ENCODE results near the gene CD63. TPM values are rescaled to one million over a fixed set of nuclear protein-coding genes. Genes with fewer than 3 reads are reported as not detected.
A peak's percentile ranks its signal among the peaks of the same experiment; 100 is the strongest.
"Not testable (repeated sequence)": the region's sequence is repeated elsewhere in the genome, so short reads cannot be mapped to it uniquely, and the experiment has no call there.

Gene CD63, protein sequence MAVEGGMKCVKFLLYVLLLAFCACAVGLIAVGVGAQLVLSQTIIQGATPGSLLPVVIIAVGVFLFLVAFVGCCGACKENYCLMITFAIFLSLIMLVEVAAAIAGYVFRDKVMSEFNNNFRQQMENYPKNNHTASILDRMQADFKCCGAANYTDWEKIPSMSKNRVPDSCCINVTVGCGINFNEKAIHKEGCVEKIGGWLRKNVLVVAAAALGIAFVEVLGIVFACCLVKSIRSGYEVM
- 100 to 1,000 TPM; 150 to 165 TPM for total RNA-seq

- Mint-ChIP-seq H3K36me3 (peaks cover 12% of the 10 kb centered on the region), H3K4me1 (peaks cover 47% of the 10 kb centered on the region), H3K4me3 (peak within 1 kb of the TSS; percentile 85), H3K9me3 (no peaks in the 10 kb centered on the region), H3K27me3 (no peaks in the 10 kb centered on the region), H3K27ac (peak within 1 kb of the TSS; percentile 86)
- peak; percentile 66 for ATAC-seq (ENCODE audit: low read depth)
- DNase-seq = peak; percentile 75
- POLR2A ChIA-PET = interaction anchor here (0.6 to 2.9 kb wide), 19 partner anchors 8 to 996 kb away, joined by 3 to 36 read pairs (median 5); partner anchors contain the start of genes BLOC1S1, NACA, ORMDL2 and PA2G4
Observed at GRCh38 chr12:55728939-55729818, at the start of gene CD63. Gene CD63 (minus strand): TSS chr12:55729009. CDS start chr12:55728341, 668 bp downstream.

GRCh38 chr12:55777856-55778255 is 49.0 kb upstream of the CD63 start:
- peaks cover 29% of the 10 kb centered on the region for H3K36me3 Mint-ChIP-seq
- no peaks in the 10 kb centered on the region for H3K27me3 Mint-ChIP-seq
- POLR2A ChIA-PET = no interaction called here
- peaks cover 12% of the 10 kb centered on the region for H3K4me1 Mint-ChIP-seq
- H3K9me3 Mint-ChIP-seq = no peaks in the 10 kb centered on the region
- ATAC-seq (ENCODE audit: low read depth) = no peak
- no peak overlapping the region for H3K27ac Mint-ChIP-seq
- no peak for DNase-seq
- H3K4me3 Mint-ChIP-seq = no peak overlapping the region

DNA sequence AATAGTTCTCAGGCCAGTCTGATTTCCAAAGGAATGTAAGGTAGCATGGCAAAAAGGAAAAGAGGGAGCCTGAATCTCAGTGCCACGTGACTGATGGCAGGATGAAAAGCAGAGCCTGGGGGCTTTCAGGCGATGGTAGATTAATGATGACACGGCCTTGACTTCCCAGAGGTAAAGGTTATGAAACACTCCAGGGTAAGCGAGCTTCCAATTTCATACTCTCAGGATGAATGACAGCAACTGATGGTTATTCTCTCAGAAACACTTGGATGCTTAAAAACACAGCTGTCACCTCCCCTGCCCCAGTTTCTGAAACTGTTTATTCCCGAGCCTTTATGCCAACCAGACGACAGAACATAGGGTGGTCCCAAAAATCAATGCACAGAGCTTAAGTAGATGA is 42.9 kb upstream of the CD63 start:
- ATAC-seq (ENCODE audit: low read depth) = no peak
- Mint-ChIP-seq H3K4me3 (no peak overlapping the region), H3K27me3 (no peaks in the 10 kb centered on the region), H3K4me1 (peaks cover 11% of the 10 kb centered on the region), H3K9me3 (no peaks in the 10 kb centered on the region), H3K36me3 (peaks cover 15% of the 10 kb centered on the region), H3K27ac (no peak overlapping the region)
- DNase-seq = no peak
- POLR2A ChIA-PET = no interaction called here

GRCh38 chr12:55767156-55767555 is 38.3 kb upstream of the CD63 start:
- ATAC-seq (ENCODE audit: low read depth) (no peak), DNase-seq (no peak)
- Mint-ChIP-seq H3K4me1 (peaks cover 7% of the 10 kb centered on the region), H3K36me3 (peaks cover 16% of the 10 kb centered on the region), H3K27ac (no peak overlapping the region), H3K27me3 (no peaks in the 10 kb centered on the region), H3K4me3 (no peak overlapping the region), H3K9me3 (no peaks in the 10 kb centered on the region)
- POLR2A ChIA-PET = no interaction called here

GRCh38 chr12:55765736-55766290 is 37.0 kb upstream of the CD63 start:
- no peaks in the 10 kb centered on the region for H3K9me3 Mint-ChIP-seq
- H3K4me3 Mint-ChIP-seq = no peak overlapping the region
- peak overlapping the region; percentile 66 for H3K27ac Mint-ChIP-seq
- H3K4me1 Mint-ChIP-seq = peaks cover 5% of the 10 kb centered on the region
- H3K27me3 Mint-ChIP-seq = no peaks in the 10 kb centered on the region
- ATAC-seq (ENCODE audit: low read depth) (no peak), DNase-seq (no peak)
- H3K36me3 Mint-ChIP-seq = peaks cover 17% of the 10 kb centered on the region
- POLR2A ChIA-PET = no interaction called here

- DNase-seq (no peak), ATAC-seq (ENCODE audit: low read depth) (no peak)
- peaks cover 32% of the 10 kb centered on the region for H3K36me3 Mint-ChIP-seq
- no peak overlapping the region for H3K27ac Mint-ChIP-seq
- POLR2A ChIA-PET = interaction anchor here (0.7 kb wide), 1 partner anchor 215 kb away, joined by 4 read pairs; no protein-coding TSS in a partner anchor
- no peaks in the 10 kb centered on the region for H3K9me3 Mint-ChIP-seq
- H3K4me1 Mint-ChIP-seq = peaks cover 3% of the 10 kb centered on the region
- no peak overlapping the region for H3K4me3 Mint-ChIP-seq
- no peaks in the 10 kb centered on the region for H3K27me3 Mint-ChIP-seq
Observed at GRCh38 chr12:55762646-55763045, 33.8 kb upstream of the CD63 start.

DNA sequence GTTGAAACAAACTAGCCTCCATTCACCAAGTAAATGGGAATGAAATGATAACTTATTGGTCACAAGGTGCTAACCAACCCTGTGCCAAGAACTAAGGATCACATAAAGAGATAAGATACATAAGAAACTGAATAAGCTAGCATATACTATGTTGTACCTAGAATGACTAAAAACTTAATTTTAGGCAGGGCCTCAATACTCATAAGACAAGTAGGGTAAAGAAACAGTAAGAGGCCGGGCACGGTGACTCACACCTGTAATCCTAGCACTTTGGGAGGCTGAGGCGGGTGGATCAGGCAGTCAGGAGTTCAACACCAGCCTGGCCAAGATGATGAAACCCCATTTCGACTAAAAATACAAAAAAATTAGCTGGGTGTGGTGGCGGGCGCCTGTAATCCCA is 31.9 kb upstream of the CD63 start:
- DNase-seq (no peak), ATAC-seq (ENCODE audit: low read depth) (no peak)
- POLR2A ChIA-PET = no interaction called here
- peaks cover 1% of the 10 kb centered on the region for H3K4me1 Mint-ChIP-seq
- H3K36me3 Mint-ChIP-seq = peaks cover 31% of the 10 kb centered on the region
- no peaks in the 10 kb centered on the region for H3K27me3 Mint-ChIP-seq
- no peaks in the 10 kb centered on the region for H3K9me3 Mint-ChIP-seq
- H3K27ac Mint-ChIP-seq = no peak overlapping the region
- H3K4me3 Mint-ChIP-seq = no peak overlapping the region

DNA sequence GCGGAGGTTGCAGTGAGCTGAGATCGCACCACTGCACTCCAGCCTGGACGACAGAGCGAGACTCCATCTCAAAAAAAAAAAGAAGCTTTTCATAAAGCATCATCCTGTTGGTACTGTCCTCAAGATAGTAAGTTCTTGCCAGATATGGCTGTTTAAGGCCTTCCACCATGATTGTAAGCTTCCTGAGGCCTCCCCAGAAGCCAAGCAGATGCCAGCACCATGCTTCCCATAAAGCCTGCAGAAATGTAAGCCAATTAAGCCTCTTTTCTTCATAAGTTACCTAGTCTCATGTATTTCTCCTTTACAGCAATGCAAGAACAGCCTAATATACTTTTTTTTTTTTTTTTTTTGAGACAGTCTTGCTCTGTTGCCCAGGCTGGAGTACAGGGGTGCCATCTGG is 29.8 kb upstream of the CD63 start:
- DNase-seq; H3K27ac Mint-ChIP-seq; H3K27me3 Mint-ChIP-seq; H3K4me1 Mint-ChIP-seq; H3K4me3 Mint-ChIP-seq; H3K9me3 Mint-ChIP-seq; ATAC-seq (ENCODE audit: low read depth): not testable (repeated sequence)
- POLR2A ChIA-PET = interaction anchor here (0.7 kb wide), 1 partner anchor 22 kb away, joined by 7 read pairs; no protein-coding TSS in a partner anchor
- peaks cover 31% of the 10 kb centered on the region for H3K36me3 Mint-ChIP-seq

DNA sequence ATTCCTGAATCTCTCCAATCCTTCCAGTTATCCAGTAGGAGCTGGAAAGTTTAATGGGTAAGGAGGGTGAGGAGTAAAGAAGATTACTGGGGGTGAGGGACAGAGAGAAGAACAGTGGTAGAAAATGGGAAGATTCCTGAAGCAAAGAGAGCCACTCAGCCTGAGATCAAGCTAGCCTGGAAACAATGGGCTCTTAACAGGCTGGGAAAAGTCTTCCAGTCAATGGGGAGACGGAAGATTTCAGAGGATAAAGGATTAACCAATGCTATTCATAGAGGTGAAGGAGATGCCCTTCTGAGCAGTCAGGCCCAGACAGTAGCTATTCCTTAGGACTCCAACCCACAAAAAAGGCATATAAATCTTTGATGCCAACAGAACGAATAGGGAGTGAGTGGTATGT is 28.9 kb upstream of the CD63 start:
- no peak overlapping the region for H3K27ac Mint-ChIP-seq
- H3K36me3 Mint-ChIP-seq = peaks cover 31% of the 10 kb centered on the region
- no peak for ATAC-seq (ENCODE audit: low read depth)
- H3K4me1 Mint-ChIP-seq = peaks cover 1% of the 10 kb centered on the region
- no peaks in the 10 kb centered on the region for H3K9me3 Mint-ChIP-seq
- no peak for DNase-seq
- H3K27me3 Mint-ChIP-seq = no peaks in the 10 kb centered on the region
- POLR2A ChIA-PET = interaction anchor here (0.6 kb wide), 1 partner anchor 14 kb away, joined by 3 read pairs; no protein-coding TSS in a partner anchor
- H3K4me3 Mint-ChIP-seq = no peak overlapping the region

DNA sequence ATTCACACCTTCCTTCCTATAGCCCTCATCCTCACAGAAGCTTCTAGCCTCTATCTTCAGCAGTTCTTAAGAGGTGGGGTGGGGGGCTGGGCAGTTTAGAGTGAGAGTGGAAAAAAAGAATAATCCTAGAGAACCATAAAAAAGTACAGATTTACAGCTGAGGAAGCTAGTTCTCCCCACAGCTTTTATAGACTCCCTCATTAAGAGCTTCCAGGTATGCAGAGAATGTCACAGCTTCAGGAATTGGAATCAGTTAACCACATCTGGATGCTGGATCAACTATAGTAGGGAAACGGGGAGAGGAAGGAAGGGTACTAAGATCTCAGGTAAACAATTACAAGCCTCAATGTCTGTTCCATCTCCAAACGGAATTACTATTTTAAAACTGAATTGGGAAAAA is 26.4 kb upstream of the CD63 start:
- H3K4me1 Mint-ChIP-seq = peaks cover 3% of the 10 kb centered on the region
- ATAC-seq (ENCODE audit: low read depth) (no peak), DNase-seq (no peak)
- no peak overlapping the region for H3K27ac Mint-ChIP-seq
- no peaks in the 10 kb centered on the region for H3K9me3 Mint-ChIP-seq
- H3K27me3 Mint-ChIP-seq = no peaks in the 10 kb centered on the region
- no peak overlapping the region for H3K4me3 Mint-ChIP-seq
- POLR2A ChIA-PET = no interaction called here
- H3K36me3 Mint-ChIP-seq = peaks cover 24% of the 10 kb centered on the region

DNA sequence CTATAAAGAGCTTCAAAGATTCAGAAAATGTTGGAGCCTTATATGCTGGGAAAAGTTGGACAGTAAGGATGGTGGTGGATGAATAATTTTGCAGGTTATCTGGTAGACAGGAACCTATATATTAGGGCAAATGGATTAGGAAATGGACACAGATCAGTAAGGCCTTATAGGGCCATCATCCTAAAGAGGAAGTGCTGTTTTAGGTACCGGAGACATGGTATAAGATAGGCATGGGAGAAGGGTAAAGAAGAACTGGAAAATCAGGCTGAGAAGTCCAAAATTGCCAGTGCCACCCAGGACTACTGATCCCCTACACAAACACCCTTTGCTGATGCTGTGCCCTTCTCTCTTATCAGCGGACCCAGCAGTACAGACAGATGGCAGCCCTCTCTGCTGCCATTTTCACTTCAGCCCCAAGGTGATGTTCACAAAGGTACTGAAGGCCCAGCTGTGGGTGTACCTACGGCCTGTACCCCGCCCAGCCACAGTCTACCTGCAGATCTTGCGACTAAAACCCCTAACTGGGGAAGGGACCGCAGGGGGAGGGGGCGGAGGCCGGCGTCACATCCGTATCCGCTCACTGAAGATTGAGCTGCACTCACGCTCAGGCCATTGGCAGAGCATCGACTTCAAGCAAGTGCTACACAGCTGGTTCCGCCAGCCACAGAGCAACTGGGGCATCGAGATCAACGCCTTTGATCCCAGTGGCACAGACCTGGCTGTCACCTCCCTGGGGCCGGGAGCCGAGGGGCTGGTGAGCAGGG is 19.6 kb upstream of the CD63 start:
- Mint-ChIP-seq H3K9me3 (no peaks in the 10 kb centered on the region), H3K27me3 (no peaks in the 10 kb centered on the region), H3K4me1 (peaks cover 22% of the 10 kb centered on the region), H3K27ac (no peak overlapping the region), H3K4me3 (no peak overlapping the region), H3K36me3 (peaks cover 9% of the 10 kb centered on the region)
- ATAC-seq (ENCODE audit: low read depth) (no peak), DNase-seq (no peak)
- POLR2A ChIA-PET = interaction anchor here (0.6 kb wide), 1 partner anchor 225 kb away, joined by 4 read pairs; the partner anchor contains the start of gene RAB5B

GRCh38 chr12:55746913-55747231 is 18.1 kb upstream of the CD63 start:
- peaks cover 4% of the 10 kb centered on the region for H3K27me3 Mint-ChIP-seq
- DNase-seq = no peak
- POLR2A ChIA-PET = interaction anchor here (0.7 kb wide), 1 partner anchor 698 kb away, joined by 3 read pairs; no protein-coding TSS in a partner anchor
- H3K36me3 Mint-ChIP-seq = peaks cover 7% of the 10 kb centered on the region
- no peaks in the 10 kb centered on the region for H3K9me3 Mint-ChIP-seq
- no peak for ATAC-seq (ENCODE audit: low read depth)
- no peak overlapping the region for H3K4me3 Mint-ChIP-seq
- H3K27ac Mint-ChIP-seq = no peak overlapping the region
- peaks cover 29% of the 10 kb centered on the region for H3K4me1 Mint-ChIP-seq
